Measurements from ENCODE around the gene PRR32. TPM values are rescaled to one million over a fixed set of nuclear protein-coding genes. Genes with fewer than 3 reads are reported as not detected.

The PRR32 gene, protein sequence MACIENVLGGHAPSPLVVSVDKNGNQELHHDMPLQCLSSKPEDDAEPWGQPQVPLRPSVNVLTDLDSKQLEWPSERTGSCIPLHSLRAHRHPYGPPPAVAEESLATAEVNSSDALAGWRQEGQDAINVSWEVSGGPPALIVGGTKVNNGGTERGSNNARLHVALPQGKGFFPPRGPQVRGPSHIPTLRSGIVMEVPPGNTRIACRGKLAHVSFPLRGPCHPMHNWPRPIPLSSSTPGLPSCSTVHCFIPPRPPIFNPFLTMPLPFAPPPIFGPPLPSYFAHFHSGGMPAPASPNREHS
- polyA plus RNA-seq (2012; ENCODE audit: insufficient read length, low read depth), result not detected

DNA sequence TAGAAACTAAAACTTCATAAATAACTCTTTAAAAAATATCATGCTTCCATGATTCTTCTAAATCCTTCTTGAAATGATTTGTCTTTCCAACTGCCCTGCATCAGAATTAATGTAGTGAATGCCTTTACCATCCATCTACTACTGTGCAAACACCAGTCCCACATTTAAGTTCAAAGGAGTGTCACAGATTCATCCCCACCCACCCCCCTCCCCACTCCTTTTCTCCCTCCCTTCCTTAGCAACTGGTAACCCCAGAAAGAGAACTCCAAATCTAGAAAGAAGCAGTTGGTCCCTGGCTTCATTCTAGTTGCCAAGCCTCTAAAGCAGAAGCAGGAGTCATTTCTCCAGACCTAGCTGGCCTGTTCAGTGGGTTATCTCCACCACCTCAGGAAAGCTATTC lies at the start of gene PRR32:
PRR32 (plus strand) TSS at position 301 of the 400 bp plus-strand sequence. CDS start 115 bp downstream, outside the sequence.
- TF ChIP-seq SIN3A (IDR thresholded peaks at IDR 0.05; ENCODE audit: borderline replicate concordance, insufficient read depth, low read length), result no peak
- TF ChIP-seq, protein P1, sequence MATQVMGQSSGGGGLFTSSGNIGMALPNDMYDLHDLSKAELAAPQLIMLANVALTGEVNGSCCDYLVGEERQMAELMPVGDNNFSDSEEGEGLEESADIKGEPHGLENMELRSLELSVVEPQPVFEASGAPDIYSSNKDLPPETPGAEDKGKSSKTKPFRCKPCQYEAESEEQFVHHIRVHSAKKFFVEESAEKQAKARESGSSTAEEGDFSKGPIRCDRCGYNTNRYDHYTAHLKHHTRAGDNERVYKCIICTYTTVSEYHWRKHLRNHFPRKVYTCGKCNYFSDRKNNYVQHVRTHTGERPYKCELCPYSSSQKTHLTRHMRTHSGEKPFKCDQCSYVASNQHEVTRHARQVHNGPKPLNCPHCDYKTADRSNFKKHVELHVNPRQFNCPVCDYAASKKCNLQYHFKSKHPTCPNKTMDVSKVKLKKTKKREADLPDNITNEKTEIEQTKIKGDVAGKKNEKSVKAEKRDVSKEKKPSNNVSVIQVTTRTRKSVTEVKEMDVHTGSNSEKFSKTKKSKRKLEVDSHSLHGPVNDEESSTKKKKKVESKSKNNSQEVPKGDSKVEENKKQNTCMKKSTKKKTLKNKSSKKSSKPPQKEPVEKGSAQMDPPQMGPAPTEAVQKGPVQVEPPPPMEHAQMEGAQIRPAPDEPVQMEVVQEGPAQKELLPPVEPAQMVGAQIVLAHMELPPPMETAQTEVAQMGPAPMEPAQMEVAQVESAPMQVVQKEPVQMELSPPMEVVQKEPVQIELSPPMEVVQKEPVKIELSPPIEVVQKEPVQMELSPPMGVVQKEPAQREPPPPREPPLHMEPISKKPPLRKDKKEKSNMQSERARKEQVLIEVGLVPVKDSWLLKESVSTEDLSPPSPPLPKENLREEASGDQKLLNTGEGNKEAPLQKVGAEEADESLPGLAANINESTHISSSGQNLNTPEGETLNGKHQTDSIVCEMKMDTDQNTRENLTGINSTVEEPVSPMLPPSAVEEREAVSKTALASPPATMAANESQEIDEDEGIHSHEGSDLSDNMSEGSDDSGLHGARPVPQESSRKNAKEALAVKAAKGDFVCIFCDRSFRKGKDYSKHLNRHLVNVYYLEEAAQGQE (IDR thresholded peaks at IDR 0.05; ENCODE audit: insufficient read depth in 1 of 2, low read depth in 2 of 2, low read length in 2 of 2), result no peak
- TF ChIP-seq FOXP2 (optimal IDR thresholded peaks at IDR 0.05; ENCODE audit: borderline replicate concordance, extremely low read depth, extremely low read length, insufficient read depth), result no peak
- no peak for TF ChIP-seq TAF1 (IDR thresholded peaks at IDR 0.05; ENCODE audit: borderline replicate concordance, insufficient read depth, low read length)
- no peak for TF ChIP-seq POLR2AphosphoS5 (IDR thresholded peaks at IDR 0.05; ENCODE audit: low read depth, low read length)

GRCh38 chrX:126770179-126770578 lies 49.4 kb upstream of the PRR32 start:
- TF ChIP-seq POLR2AphosphoS5 (IDR thresholded peaks at IDR 0.05; ENCODE audit: low read depth, low read length) (no peak), FOXP2 (optimal IDR thresholded peaks at IDR 0.05; ENCODE audit: borderline replicate concordance, extremely low read depth, extremely low read length, insufficient read depth) (no peak)

DNA sequence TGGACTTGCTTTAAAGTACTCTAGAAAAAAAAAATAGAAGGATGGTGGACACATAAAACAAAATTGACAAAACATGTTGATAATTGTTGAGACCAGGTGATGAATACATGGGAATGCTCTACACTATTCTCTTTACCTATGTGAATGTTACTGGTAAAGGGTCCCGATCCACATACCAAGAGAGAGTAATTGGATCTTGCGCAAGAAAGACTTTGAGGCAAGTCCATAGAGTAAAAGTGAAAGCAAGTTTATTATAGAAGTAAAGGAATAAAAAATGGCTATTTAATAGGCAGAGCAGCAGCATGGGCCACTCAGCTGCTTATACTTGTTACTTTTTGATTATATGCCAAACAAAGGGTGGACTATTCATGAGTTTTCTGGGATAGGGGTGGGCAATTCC lies 34.0 kb upstream of the PRR32 start:
- TF ChIP-seq POLR2AphosphoS5 (IDR thresholded peaks at IDR 0.05; ENCODE audit: low read depth, low read length) (no peak), FOXP2 (optimal IDR thresholded peaks at IDR 0.05; ENCODE audit: borderline replicate concordance, extremely low read depth, extremely low read length, insufficient read depth) (no peak), SIN3A (IDR thresholded peaks at IDR 0.05; ENCODE audit: borderline replicate concordance, insufficient read depth, low read length) (no peak), TAF1 (IDR thresholded peaks at IDR 0.05; ENCODE audit: borderline replicate concordance, insufficient read depth, low read length) (no peak)
- TF ChIP-seq, protein P1 (IDR thresholded peaks at IDR 0.05; ENCODE audit: insufficient read depth in 1 of 2, low read depth in 2 of 2, low read length in 2 of 2), result no peak

GRCh38 chrX:126799059-126799458 lies 20.5 kb upstream of the PRR32 start:
- TF ChIP-seq SIN3A (IDR thresholded peaks at IDR 0.05; ENCODE audit: borderline replicate concordance, insufficient read depth, low read length), result no peak
- TF ChIP-seq, protein P1 (IDR thresholded peaks at IDR 0.05; ENCODE audit: insufficient read depth in 1 of 2, low read depth in 2 of 2, low read length in 2 of 2), result no peak
- TF ChIP-seq FOXP2 (optimal IDR thresholded peaks at IDR 0.05; ENCODE audit: borderline replicate concordance, extremely low read depth, extremely low read length, insufficient read depth), result no peak
- TF ChIP-seq POLR2AphosphoS5 (IDR thresholded peaks at IDR 0.05; ENCODE audit: low read depth, low read length), result no peak
- TF ChIP-seq TAF1 (IDR thresholded peaks at IDR 0.05; ENCODE audit: borderline replicate concordance, insufficient read depth, low read length), result no peak

DNA sequence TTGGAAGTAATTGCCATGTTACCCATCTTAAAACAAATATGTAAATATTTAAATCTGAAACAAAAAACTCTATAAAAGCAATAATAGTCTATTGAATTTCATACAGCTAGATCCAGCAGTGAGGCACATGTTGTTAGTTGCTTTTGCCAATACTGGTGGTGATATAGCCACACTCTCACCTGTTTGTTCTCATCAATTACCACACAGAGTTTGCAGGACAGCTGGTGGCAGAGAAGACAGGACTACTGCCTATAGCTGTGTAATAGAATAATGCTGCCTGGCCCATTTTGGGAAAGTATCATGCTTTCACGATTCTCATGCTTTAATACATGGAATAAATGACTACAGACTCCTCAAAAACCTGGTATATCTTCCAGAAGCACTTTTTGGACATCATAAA lies 3.7 kb upstream of the PRR32 start:
- no peak for TF ChIP-seq POLR2AphosphoS5 (IDR thresholded peaks at IDR 0.05; ENCODE audit: low read depth, low read length)
- TF ChIP-seq SIN3A (IDR thresholded peaks at IDR 0.05; ENCODE audit: borderline replicate concordance, insufficient read depth, low read length), result no peak
- no peak for TF ChIP-seq TAF1 (IDR thresholded peaks at IDR 0.05; ENCODE audit: borderline replicate concordance, insufficient read depth, low read length)
- no peak for TF ChIP-seq FOXP2 (optimal IDR thresholded peaks at IDR 0.05; ENCODE audit: borderline replicate concordance, extremely low read depth, extremely low read length, insufficient read depth)
- TF ChIP-seq, protein P1 (IDR thresholded peaks at IDR 0.05; ENCODE audit: insufficient read depth in 1 of 2, low read depth in 2 of 2, low read length in 2 of 2), result no peak

Measured in PFSK-1 (cell line).